Measurements from ENCODE around the gene PLCE1.

The PLCE1 gene

DNA sequence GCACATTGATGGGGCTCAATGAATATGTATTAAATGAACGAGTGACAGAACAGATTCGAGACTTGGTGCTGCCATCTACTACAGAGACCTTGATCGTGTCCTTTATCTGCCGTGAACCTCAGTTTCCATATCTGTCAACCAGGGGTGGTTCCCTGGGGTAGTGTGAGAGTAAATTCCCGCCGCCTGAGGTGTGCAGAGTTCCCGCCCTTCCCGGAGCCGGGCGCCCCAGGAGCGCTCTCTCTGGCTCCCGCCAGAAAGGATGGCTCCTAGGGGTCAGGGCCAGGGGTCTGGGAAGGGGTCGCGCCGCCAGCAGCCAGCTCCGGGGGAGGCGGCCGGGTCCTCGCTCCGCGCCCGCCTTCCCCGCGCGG is 333 bp upstream of the PLCE1 start:
- Histone ChIP-seq H3K4me3 (peak overlapping the region; percentile 68 to 72), H3K4me1 (peaks cover 0 to 39% (median 18%) of the 10 kb centered on the region in 4 donors), H3K36me3 (no peaks in the 10 kb centered on the region), H3K27ac (peak overlapping the region; percentile 68 to 70), H3K9me3 (no peaks in the 10 kb centered on the region), H3K27me3 (no peaks in the 10 kb centered on the region)
- intact Hi-C loops (cut with DNase I; ENCODE audit: low total_unique reads): no loop called here
- TF ChIP-seq, protein P1, sequence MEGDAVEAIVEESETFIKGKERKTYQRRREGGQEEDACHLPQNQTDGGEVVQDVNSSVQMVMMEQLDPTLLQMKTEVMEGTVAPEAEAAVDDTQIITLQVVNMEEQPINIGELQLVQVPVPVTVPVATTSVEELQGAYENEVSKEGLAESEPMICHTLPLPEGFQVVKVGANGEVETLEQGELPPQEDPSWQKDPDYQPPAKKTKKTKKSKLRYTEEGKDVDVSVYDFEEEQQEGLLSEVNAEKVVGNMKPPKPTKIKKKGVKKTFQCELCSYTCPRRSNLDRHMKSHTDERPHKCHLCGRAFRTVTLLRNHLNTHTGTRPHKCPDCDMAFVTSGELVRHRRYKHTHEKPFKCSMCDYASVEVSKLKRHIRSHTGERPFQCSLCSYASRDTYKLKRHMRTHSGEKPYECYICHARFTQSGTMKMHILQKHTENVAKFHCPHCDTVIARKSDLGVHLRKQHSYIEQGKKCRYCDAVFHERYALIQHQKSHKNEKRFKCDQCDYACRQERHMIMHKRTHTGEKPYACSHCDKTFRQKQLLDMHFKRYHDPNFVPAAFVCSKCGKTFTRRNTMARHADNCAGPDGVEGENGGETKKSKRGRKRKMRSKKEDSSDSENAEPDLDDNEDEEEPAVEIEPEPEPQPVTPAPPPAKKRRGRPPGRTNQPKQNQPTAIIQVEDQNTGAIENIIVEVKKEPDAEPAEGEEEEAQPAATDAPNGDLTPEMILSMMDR (IDR thresholded peaks at IDR 0.05): no peak
- DNase-seq: no peak

DNA sequence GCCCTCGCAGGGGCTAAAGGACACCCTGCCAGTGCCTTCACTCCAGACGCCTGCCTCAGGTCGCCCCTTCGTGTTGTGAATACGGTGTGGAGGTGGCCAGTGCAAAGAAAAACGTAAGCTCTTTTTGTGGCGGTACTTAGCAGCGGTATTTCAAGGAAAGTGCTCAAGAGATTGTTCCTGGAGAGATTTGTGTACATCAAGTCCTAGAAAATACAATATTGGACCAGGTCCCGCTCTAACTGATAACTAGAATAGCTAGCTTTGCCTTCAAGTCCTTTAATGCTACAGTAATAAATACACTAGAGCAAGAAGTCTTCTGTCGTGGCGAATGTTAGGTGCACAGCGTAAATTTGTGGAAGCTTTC is 689 bp downstream of the PLCE1 start:
- Histone ChIP-seq H3K4me1 (peaks cover 0 to 46% (median 21%) of the 10 kb centered on the region in 4 donors), H3K27me3 (no peaks in the 10 kb centered on the region), H3K9me3 (no peaks in the 10 kb centered on the region), H3K4me3 (peak overlapping the region; percentile 68 to 72), H3K27ac (peak overlapping the region; percentile 68 to 70), H3K36me3 (no peaks in the 10 kb centered on the region)
- TF ChIP-seq, protein P1 (IDR thresholded peaks at IDR 0.05): no peak
- intact Hi-C loops (cut with DNase I; ENCODE audit: low total_unique reads): no loop called here
- DNase-seq: no peak

DNA sequence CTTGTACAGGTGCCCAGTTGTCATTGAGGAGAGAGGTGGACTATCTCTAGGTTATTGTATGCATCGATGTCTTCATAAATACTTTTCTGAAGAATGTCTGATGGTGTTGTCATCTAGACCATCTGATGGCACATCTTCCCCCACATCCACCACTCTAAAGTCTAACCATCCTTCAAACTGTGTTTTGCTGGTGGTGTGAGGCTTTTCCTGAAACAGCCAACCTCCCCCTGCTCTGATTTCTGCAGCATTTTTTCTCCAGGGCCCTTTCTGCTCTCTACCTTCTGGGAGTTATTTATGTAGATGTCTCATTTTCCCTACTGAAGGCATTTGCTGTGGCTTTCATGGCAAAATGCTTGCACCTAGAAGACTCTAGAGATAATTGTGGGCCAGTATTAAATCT is 1.5 kb downstream of the PLCE1 start:
- no peak overlapping the region for H3K4me3 ChIP-seq
- DNase-seq: no peak
- H3K27me3 ChIP-seq: no peaks in the 10 kb centered on the region
- H3K4me1 ChIP-seq: peaks cover 0 to 52% (median 24%) of the 10 kb centered on the region in 4 donors
- H3K36me3 ChIP-seq: no peaks in the 10 kb centered on the region
- intact Hi-C loops (cut with DNase I; ENCODE audit: low total_unique reads): no loop called here
- no peak overlapping the region for H3K27ac ChIP-seq
- H3K9me3 ChIP-seq: no peaks in the 10 kb centered on the region
- TF ChIP-seq, protein P1 (IDR thresholded peaks at IDR 0.05): no peak

DNA sequence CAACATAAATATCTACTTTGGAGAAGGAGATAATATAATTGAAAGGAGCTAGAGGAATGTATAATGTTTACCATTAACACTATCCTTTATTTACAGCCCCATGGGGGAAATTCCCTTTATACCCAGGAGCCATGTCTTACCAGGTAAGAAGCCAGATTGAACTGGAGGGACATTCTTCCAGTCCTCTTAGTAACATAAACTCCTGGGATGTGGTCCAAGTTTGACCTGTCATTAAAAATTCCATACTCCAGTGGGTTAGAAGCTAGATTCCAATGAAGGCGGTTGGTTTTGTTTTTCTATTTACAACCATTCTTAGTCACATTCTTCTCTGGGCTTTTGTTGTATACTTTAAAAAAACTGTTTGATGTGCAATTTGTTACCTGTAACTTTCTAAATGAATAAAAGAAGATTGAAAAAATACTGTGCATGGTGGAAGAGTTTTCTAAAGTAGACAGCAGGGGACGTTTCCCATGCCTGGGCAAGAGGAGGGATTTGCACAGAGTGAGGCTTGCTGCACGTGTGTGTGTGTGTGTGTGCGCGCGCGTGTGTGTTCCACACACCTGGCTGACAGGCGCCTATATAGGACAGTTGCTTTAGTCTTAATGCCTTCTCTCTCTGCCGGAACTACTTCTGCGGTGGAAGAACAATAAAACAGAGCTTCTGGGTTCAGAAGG is 2.0 kb downstream of the PLCE1 start:
- Histone ChIP-seq H3K9me3 (no peaks in the 10 kb centered on the region), H3K4me3 (no peak overlapping the region), H3K4me1 (peaks cover 0 to 54% (median 24%) of the 10 kb centered on the region in 4 donors), H3K36me3 (no peaks in the 10 kb centered on the region), H3K27ac (no peak overlapping the region), H3K27me3 (no peaks in the 10 kb centered on the region)
- no peak for DNase-seq
- intact Hi-C loops (cut with DNase I; ENCODE audit: low total_unique reads): no loop called here
- TF ChIP-seq, protein P1 (IDR thresholded peaks at IDR 0.05): no peak

DNA sequence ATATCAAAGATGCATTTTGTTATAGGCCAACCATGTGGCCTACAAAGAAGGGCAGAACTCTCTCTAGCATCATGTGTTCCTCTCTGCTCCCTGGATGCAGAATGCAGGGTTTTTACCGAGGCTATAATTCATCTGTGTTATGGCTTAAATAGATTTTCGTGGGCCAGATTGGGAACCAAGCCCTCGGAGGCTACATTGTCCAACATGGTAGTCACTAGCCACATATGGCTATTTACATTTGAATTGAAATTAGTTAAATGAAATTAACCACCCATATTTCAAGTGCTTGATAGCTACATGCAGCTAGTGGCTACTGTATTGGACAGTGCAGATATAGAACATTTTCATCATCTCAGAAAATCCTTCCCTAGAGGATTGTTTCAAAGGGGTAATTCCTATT is 2.8 kb downstream of the PLCE1 start:
- TF ChIP-seq, protein P1 (IDR thresholded peaks at IDR 0.05): no peak
- no peak overlapping the region for H3K4me3 ChIP-seq
- H3K27me3 ChIP-seq: no peaks in the 10 kb centered on the region
- no peaks in the 10 kb centered on the region for H3K9me3 ChIP-seq
- no peaks in the 10 kb centered on the region for H3K36me3 ChIP-seq
- DNase-seq: no peak
- H3K4me1 ChIP-seq: peaks cover 0 to 51% (median 23%) of the 10 kb centered on the region in 4 donors
- intact Hi-C loops (cut with DNase I; ENCODE audit: low total_unique reads): no loop called here
- no peak overlapping the region for H3K27ac ChIP-seq

DNA sequence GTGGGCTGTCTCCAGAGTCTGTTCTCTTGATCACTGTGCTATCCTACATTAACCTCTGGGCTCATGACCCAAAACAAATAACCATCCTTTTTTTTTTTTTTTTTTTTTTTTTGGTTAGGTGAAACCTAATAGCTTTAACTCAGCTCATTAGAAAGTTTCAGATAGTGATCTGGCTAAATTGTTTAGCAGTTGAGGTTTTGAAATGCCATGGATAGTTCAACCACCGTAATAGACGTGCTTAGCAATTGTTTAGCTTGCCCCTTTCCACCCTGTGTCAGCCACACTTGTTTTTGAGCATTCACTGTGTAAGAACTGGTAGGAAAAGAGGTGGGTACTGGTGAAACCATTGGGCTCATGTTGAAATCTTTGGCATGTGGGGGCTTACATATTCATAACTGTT is 3.8 kb downstream of the PLCE1 start:
- intact Hi-C loops (cut with DNase I; ENCODE audit: low total_unique reads): no loop called here
- no peak for DNase-seq
- no peak overlapping the region for H3K27ac ChIP-seq

More for the DNA sequence above, 3.8 kb downstream of the PLCE1 start:
- no peaks in the 10 kb centered on the region for H3K36me3 ChIP-seq
- TF ChIP-seq, protein P1 (IDR thresholded peaks at IDR 0.05): no peak
- H3K4me3 ChIP-seq: no peak overlapping the region
- H3K4me1 ChIP-seq: peaks cover 0 to 41% (median 19%) of the 10 kb centered on the region in 4 donors
- no peaks in the 10 kb centered on the region for H3K27me3 ChIP-seq
- no peaks in the 10 kb centered on the region for H3K9me3 ChIP-seq

All from tibial artery (tissue), 4 donors.